Measurements from ENCODE around the gene RNF151.

Gene RNF151

GRCh38 chr16:1966460-1966859, at the start of gene RNF151:
RNF151 (plus strand) TSS chr16:1966856; CDS start chr16:1966882, 26 bp downstream.
- TF ChIP-seq GATA3 (IDR thresholded peaks at IDR 0.05; ENCODE audit: low read depth, low read length) (no peak), GATA2 (IDR thresholded peaks at IDR 0.05; ENCODE audit: low read depth, low read length) (no peak)

DNA sequence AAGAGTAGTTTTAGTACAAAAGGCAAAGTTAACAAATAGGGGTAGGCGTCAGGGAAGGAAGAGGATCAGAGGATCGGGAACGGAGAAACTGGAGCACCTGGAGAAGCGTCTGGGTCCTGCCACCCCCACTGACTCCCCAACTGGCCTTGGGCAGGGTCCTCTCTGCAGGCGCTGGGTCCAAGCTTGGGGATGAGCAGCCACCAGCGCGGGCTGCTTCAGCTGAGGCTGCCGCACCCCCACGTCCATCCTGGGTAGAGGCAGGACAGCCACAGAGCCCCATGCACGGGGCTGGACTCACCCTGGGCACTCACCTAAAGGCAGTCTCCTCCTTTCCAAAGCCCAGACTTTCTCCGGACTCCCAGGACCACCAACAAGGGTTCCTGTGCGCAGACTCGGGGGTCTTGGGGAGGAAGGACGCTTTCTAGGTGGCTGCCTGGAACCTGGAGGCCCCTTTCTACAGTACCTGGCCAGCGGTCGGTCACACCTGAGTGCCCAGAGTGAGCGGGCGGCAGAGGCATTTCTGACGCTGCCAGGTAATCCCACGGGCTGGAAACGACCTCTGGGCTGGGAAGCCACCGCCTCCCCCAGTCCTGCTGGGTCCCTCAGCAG, 49.5 kb upstream of the RNF151 start:
- TF ChIP-seq GATA3 (IDR thresholded peaks at IDR 0.05; ENCODE audit: low read depth, low read length) (no peak), GATA2 (IDR thresholded peaks at IDR 0.05; ENCODE audit: low read depth, low read length) (no peak)

GRCh38 chr16:1917665-1918350, 48.8 kb upstream of the RNF151 start:
- TF ChIP-seq GATA2 (IDR thresholded peaks at IDR 0.05; ENCODE audit: low read depth, low read length) (no peak), GATA3 (IDR thresholded peaks at IDR 0.05; ENCODE audit: low read depth, low read length) (no peak)

DNA sequence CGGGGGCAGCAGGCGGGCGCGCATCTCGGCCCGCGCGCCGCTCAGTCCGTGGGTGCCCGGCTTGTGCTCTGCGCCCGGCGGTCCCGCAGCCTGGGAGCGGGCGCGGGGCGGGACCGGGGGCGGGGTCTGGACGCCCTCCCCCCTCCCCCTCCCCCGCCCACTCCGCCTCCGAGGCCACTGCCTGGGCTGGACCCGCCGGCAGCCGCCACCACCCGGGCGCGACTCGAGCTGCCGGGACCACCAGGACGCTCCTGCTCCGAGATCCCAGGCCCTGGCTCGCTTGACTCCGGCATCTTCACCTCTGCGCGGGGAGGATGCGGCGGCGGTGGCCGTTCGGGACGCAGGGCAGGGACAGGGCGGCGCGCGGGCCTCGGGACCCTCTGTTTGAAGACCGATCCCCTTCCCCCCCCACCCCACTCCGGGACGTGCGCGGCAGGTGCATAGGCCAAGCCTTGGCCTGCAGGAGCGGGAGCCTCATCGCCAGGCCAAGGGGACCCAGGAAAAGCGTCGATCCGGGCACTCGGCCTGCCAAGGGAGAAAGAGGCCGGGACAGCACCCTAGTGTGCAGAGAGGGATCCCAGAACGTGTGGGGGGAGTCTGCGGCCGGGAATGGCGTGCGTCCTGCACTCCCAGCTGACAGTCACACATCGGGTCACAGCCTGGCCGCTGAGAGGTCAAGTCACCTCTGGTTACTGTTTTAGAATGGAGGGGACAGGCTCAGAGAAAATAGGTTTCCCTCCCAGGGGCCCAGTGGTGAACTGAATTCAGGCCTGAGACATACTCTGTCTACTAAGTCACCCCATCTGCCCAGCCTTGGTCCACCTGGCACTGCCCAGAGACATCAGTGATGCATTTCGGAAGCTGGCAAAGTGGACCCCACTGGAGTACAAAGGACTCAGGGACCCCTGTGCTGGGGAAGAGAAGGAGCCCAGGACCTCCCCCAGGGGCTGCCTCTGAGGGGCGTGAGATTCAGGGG, 48.0 kb upstream of the RNF151 start, which contains the start of gene HS3ST6:
Gene HS3ST6, minus strand, starts transcription at position 65 of the 976 bp plus-strand sequence. CDS start 92 bp downstream, outside the sequence.
- TF ChIP-seq GATA2 (IDR thresholded peaks at IDR 0.05; ENCODE audit: low read depth, low read length) (no peak), GATA3 (IDR thresholded peaks at IDR 0.05; ENCODE audit: low read depth, low read length) (no peak)

GRCh38 chr16:1919327-1919998, 47.2 kb upstream of the RNF151 start:
- TF ChIP-seq GATA2 (IDR thresholded peaks at IDR 0.05; ENCODE audit: low read depth, low read length) (no peak), GATA3 (IDR thresholded peaks at IDR 0.05; ENCODE audit: low read depth, low read length) (no peak)

GRCh38 chr16:1920727-1921171, 45.9 kb upstream of the RNF151 start:
- TF ChIP-seq GATA2 (IDR thresholded peaks at IDR 0.05; ENCODE audit: low read depth, low read length) = no peak
- TF ChIP-seq GATA3 (IDR thresholded peaks at IDR 0.05; ENCODE audit: low read depth, low read length) = no peak

GRCh38 chr16:1922357-1922756, 44.3 kb upstream of the RNF151 start:
- no peak for TF ChIP-seq GATA2 (IDR thresholded peaks at IDR 0.05; ENCODE audit: low read depth, low read length)
- TF ChIP-seq GATA3 (IDR thresholded peaks at IDR 0.05; ENCODE audit: low read depth, low read length) = no peak

- TF ChIP-seq GATA2 (IDR thresholded peaks at IDR 0.05; ENCODE audit: low read depth, low read length) (no peak), GATA3 (IDR thresholded peaks at IDR 0.05; ENCODE audit: low read depth, low read length) (no peak)
Observed at GRCh38 chr16:1923299-1924034, 43.2 kb upstream of the RNF151 start.

DNA sequence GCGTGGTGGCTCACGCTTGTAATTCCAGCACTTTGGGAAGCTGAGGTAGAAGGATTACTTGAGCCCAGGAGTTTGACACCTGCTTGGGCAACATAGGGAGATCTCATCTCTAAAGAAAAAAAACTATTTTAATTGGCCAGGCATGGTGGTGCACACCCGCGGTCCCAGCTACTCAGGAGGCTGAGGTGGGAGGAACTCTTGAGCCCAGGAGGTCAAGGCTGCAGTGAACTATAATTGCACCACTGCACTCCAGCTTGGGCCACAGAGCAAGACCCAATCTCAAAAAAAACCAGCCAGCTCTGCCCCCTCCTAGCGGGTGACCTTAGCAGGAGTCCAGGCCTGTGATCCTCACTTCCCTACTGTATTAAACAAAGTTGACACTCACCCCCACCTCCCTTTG, 42.6 kb upstream of the RNF151 start:
- TF ChIP-seq GATA2 (IDR thresholded peaks at IDR 0.05; ENCODE audit: low read depth, low read length) = no peak
- no peak for TF ChIP-seq GATA3 (IDR thresholded peaks at IDR 0.05; ENCODE audit: low read depth, low read length)

DNA sequence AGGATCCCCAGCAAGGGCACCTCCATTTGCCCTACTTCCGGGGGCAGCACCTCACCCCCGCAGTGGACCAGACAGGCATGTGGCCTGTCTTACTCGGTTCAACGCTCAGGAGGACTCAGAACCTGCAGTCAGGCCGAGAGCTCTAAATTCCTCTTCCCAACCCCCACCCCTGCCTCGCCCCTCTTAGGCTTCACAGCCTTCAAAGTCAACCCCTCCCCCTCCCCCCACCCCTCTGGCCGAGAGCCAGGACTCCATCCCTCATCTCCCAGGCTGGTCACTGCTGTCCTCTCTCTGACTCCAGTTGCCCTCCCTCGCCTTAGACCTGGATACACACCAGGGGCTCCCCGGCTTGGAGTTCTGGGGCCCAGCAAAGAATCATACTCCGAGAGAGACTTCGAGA, 40.4 kb upstream of the RNF151 start:
- TF ChIP-seq GATA2 (IDR thresholded peaks at IDR 0.05; ENCODE audit: low read depth, low read length) (no peak), GATA3 (IDR thresholded peaks at IDR 0.05; ENCODE audit: low read depth, low read length) (no peak)

- TF ChIP-seq GATA2 (IDR thresholded peaks at IDR 0.05; ENCODE audit: low read depth, low read length) = no peak
- TF ChIP-seq GATA3 (IDR thresholded peaks at IDR 0.05; ENCODE audit: low read depth, low read length) = no peak
Observed at GRCh38 chr16:1929105-1929504, 37.6 kb upstream of the RNF151 start.

- TF ChIP-seq GATA3 (IDR thresholded peaks at IDR 0.05; ENCODE audit: low read depth, low read length) (no peak), GATA2 (IDR thresholded peaks at IDR 0.05; ENCODE audit: low read depth, low read length) (no peak)
Observed at GRCh38 chr16:1929578-1930337, 36.9 kb upstream of the RNF151 start.
